ENCODE measurements around the gene DACH1.
A peak's percentile ranks its signal among the peaks of the same experiment; 100 is the strongest.

DACH1 gene

GRCh38 chr13:71695662-71696061 is 171.3 kb downstream of the DACH1 start:
- no peak for DNase-seq

DNA sequence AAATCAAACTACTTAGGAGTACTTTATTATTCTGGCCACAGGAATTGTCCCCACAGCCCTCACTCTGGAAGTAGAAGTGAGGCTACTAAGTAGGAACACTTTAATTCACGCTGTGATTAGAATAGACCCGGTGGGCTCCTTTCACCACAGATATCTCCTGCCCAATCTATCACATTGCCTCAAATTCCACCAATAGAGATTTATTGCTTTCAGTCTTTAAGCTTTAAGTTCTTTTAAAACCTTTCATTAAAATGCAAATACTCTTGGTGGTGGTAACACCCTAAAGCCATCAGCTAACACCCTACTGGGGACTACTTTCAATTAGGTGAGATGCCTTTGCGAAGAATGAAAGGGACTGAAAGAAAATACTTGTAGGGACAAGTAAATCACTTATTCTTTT is 181.9 kb downstream of the DACH1 start:
- DNase-seq, result no peak

DNA sequence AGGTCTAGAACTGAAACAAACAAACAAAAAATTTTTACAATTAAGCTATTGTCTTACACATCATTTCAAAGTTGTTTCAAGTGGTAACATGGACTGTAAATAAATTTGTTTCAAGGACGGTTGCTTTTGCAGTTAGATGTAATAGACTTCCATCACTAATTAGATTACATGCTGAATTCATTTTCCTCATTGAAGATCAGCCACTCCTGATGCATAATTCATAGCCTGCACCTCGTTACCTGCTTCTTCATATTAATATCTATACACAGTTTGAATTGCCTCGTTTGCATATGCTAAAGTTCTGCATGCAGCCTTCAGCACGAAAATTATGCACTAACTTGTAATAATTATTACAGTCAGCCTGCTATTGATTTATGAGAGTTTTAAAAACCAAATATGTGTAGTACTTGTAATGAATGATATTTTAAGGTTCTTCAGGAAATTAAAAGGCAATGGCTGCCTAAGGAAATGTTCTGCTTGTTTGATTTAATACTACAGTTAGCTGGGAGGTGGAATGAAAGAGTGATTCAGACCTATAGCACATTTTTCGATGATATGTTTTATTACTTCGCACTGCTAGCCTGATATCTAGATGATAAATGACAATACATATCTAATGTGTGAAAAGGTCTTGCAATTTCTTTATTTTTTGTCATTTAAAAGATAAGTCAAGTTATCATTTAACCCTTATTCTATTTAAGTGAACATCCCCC is 184.9 kb downstream of the DACH1 start:
- no peak for DNase-seq

DNA sequence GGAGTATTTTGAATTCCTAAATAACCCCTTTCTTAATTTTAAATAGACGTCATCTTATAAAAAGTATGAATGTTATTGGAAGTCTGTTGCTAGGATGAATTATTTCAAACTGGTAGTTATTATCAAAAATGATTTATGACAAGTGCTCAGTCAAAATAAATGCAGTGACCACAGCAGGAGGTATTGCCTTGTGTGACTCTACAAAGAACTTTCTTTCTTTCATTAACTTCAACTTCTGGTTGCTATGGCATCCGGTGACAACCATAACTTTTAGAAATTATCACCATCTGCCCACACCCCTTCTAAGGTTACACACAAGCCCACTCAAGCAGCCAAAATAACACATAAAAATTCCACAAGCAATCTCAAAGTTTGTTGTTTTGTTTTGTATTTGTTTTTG is 189.9 kb downstream of the DACH1 start:
- no peak for DNase-seq

DNA sequence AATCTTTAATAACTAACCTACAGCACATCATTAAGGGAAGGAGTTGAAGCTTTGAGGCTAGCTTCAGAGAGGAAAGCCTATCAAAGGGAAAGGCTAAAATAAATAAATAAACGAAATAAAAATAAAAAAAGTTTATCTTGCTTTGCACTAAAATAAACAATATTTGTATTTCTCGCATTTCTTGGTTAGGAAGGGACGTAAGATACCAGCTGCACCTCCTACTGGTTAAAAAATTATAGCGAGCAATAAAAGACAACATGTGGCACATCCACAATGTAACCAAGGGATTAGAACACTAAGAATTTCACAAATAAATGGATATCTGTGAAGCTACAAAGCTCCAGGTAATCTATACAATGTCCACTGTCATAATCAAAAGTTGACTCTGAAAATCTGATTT is 194.5 kb downstream of the DACH1 start:
- DNase-seq, result peak in 2 of 3 donors; percentile 10 to 25

DNA sequence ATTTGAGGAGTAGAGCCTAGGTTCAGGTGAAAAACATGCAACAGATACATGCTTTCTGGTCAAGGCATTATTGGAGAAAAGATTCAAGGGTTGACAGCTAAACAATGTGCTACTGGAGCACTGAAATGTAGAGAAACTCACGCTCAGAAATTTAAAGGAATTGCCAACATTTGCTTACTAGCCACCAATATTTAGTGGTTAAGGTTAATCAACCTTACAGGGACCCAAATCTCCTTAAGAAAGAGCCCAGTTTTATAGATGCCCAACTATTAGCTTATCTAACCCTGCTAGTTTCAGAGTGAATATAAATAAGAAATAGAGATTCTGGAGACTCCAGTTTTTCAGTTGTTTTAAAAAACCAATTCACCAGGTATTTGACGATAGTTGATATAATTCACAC is 203.6 kb downstream of the DACH1 start:
- DNase-seq, result no peak

GRCh38 chr13:71661921-71662320 is 205.1 kb downstream of the DACH1 start:
- DNase-seq, result no peak

DNA sequence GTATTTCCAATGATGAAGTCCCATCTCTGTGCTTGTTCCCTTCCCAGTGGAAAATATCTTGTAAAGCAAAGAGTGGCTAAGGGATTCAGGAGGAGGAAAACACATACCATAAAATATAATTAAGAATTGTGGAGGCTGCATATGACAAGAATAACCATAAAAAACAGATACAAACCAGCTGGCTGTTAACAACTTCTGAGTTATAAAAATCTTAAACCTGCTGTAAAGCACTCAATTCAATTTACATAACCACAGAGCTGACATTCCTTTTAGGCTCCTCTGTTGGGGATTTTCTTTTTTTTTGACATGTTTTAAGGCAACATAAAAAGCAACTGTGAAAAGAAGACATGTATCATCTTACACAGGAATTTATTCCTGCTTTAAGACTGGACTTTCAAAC is 207.6 kb downstream of the DACH1 start:
- DNase-seq, result no peak

DNA sequence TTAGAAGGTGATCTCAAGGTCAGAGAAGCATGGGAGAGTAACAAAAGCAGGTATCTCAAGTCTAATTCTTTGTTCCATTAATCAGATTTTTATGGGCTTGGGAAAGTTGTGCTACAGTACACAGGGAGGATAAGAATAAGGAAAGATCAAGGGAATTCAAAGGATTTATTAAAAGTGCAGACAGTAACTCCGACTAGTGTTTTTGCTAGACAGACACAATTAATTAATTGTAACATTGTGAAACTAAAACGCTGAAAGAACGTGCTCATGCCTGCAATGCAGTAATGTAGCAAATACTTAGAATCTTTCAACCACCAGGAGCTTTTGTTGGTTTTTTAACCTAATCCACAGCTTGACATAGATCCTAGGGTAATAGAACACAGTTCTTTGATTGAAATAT is 221.5 kb downstream of the DACH1 start:
- no peak for DNase-seq

DNA sequence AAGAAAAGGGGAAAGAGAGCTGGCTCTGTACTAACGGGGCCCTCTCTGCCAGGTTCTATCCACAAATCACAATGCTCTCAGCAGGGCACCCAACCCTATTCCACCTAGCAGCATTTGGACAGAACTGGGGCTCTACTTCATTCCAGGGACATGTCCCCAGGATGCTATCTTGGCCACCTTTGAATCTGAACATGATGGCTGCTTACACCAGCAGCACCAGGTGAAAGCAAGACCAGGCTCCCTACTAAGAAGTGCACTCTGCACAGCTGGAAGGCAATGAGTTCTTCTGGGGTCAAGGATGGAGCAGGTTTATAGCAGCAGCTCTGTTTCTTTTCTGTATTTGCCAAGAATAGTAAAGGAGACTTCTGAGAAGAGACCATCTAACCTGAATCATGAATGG is 222.4 kb downstream of the DACH1 start:
- DNase-seq, result no peak

DNA sequence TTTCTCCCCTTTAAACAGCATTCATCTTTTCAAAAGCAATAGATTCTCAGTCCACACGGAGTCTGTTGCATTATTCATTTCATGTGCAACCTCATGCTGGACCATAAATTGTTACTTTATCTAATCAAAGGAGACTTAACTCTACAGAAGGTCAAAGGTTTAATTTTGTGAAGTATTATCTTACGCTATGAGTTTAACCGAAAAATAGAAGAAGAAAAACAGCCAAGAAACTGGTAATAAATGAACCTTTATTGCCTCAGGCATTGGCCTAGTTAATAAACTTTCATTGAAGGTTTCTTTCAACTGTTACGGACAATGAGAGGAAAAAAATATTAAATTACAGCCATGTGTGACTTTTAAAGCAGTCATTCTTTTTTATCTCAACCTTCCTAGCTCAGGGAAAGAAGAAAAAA is 223.6 kb downstream of the DACH1 start:
- no peak for DNase-seq

- DNase-seq, result no peak
These were observed 228.3 kb downstream of the DACH1 start for GRCh38 chr13:71638751-71639150.

DNA sequence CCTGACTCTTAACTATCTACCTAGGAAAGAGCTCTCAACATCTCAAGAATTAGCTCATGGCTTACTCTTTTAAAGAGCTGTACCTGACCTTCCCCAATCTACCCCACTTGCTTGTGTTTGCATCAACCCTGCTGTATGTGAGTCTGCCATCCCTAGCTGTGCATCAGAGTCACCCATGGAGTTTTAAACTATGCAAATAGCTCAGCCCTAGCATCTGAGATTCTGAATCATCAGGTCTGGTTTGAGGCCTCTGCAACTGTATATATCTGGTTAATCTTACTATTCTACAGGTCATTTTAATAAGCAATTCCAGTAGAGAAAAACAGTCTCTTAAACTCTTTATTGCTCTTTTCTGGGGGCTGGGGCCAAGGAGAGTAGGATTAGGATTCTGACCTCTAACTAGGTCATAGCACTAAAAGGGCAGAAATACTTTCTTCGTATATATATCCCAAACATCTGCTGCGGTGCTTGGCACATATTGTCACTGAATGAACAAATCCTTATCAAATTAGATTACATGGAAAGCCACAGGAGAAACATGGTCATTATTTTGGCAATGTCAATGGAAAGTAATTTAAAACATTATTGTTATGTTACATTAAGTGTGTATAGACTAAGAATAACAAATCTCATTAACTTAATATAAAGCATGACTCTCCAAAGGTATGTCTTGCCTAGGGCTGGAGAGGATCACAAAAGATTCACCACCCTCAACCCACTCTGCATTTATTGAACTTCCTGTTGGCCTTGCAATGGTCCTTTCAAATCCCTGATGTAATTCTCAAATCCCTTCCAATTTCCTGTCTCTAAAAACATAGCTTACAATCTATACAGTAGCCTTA is 232.2 kb downstream of the DACH1 start:
- no peak for DNase-seq

DNA sequence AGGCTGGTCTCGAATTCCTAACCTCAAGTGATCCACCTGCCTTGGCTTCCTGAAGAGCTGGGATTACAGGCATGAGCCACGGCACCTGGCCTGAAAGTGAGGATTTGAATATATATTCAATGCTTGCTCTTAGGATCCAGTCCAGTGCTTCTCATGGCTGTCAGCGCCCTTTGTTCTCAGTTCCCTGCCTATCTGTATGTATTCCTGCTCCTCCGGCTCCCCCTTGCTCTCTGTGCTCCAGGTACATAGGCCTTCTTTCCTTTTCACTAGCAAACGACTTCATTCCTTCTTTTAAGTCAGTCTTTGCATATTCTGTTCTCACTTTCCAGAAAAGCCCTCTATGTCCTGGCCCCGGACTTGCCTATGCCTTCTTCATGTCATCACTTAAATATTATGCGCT is 232.8 kb downstream of the DACH1 start:
- no peak for DNase-seq

DNA sequence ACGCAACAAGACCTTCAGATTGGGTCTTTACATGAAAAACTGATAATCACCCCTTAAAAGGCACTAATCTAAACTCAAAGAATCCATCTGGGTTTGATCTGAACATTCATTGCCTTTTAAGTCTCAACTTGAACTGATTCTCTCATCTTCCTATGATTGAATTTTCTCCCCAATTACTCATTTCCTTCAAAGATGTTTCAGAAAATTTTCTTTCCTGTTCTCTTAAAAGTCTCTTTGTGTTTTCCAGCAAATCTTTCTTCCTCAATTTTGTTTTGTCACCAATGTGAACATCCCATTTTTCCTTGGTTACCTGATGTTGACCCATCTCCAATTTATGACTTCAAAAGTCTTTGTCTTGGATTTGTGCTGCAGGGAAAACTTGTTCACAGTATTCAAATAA is 234.3 kb downstream of the DACH1 start:
- peak in 2 of 3 donors; percentile 36 to 42 for DNase-seq

DNA sequence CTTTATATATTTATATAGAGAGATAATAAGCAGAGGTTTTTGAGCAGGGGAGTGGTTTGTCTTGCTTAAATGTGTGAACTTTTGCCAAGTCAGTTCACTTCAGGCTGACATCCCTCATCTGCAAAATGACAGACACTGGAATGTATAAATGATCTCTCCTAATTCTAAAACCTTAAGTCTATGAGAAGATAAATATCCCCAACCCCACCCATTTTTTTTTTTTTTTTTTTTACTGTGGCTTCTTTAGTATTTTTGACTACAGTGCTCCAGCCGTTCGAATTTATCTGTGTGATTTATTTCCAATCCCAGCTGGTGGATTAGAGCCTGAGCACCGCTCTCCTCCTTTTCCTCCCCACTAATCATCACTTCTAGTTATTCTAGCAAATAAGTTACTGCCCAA is 234.8 kb downstream of the DACH1 start:
- no peak for DNase-seq

GRCh38 chr13:71629167-71629566 is 237.8 kb downstream of the DACH1 start:
- no peak for DNase-seq

GRCh38 chr13:71626421-71627117 is 240.4 kb downstream of the DACH1 start:
- DNase-seq, result no peak

- DNase-seq, result no peak
These were observed 241.3 kb downstream of the DACH1 start for GRCh38 chr13:71625694-71626093.

- DNase-seq, result no peak
These were observed 242.1 kb downstream of the DACH1 start for GRCh38 chr13:71624653-71625600.

- no peak for DNase-seq
These were observed 245.6 kb downstream of the DACH1 start for GRCh38 chr13:71621174-71622124.

Measured in suppressor macrophage treated with lipopolysaccharide for 1 hour (primary cell).